DND-41 (cell line): ENCODE measurements around the gene USP54.

Experiments
- CTCF ChIP-seq: IDR thresholded peaks from 2 replicates; pipeline ENCODE4 v1.5.1; 2012; ENCODE audit warnings: borderline replicate concordance, low read length, moderate library complexity, mild to moderate bottlenecking; ENCODE audit not compliant: poor library complexity, severe bottlenecking; ENCODE audit errors: extremely low read depth
- EZH2 ChIP-seq: IDR thresholded peaks from 3 replicates; pipeline ENCODE4 v1.6.1; 2012; ENCODE audit warnings: borderline replicate concordance, low read depth, mild to moderate bottlenecking, moderate library complexity, low read length, inconsistent platforms; ENCODE audit not compliant: severe bottlenecking

DNA sequence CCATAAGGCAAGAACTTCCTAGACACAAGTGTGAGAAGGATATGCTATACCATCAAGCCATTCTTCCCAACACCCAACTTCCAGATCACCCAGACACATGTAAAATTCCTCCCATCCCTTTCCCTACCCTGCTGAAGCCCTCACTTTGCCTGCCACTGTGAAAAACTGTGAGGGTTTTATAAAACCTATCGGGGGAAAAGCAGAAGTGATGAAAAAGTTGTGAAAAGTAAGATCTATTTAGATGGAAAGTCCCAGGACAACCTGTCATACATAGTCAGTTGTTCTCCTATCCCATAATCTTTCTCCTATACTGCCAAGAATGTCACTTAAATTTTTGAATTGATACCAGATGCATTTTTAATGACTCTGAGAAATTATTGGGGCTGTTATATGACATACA lies 56.3 kb downstream of the USP54 start:
- TF ChIP-seq CTCF (no peak), EZH2 (no peak)
